HG02870 (cell line): Measurements from ENCODE around the gene WNT4.

ENCODE experiments used
- ATAC-seq: cut with Tn5 transposase; IDR thresholded peaks from one replicate; pipeline ENCODE4 v1.9.1; 2021; ENCODE audit warnings: mild to moderate bottlenecking, moderate library complexity; ENCODE audit not compliant: unreplicated experiment

The WNT4 gene

GRCh38 chr1:22132517-22133235 lies 10.2 kb downstream of the WNT4 start:
- no peak for ATAC-seq

- no peak for ATAC-seq
Measured at GRCh38 chr1:22131875-22132486, 10.9 kb downstream of the WNT4 start.

- no peak for ATAC-seq
Measured at GRCh38 chr1:22131062-22131461, 11.8 kb downstream of the WNT4 start.

GRCh38 chr1:22129501-22130117 lies 13.3 kb downstream of the WNT4 start:
- ATAC-seq: no peak

- no peak for ATAC-seq
Measured at GRCh38 chr1:22128392-22128791, 14.5 kb downstream of the WNT4 start.

- no peak for ATAC-seq
Measured at GRCh38 chr1:22127731-22128130, 15.2 kb downstream of the WNT4 start.

- no peak for ATAC-seq
Measured at GRCh38 chr1:22127248-22127647, 15.6 kb downstream of the WNT4 start.

GRCh38 chr1:22126531-22126930 lies 16.4 kb downstream of the WNT4 start:
- no peak for ATAC-seq

GRCh38 chr1:22124592-22125229 lies 18.2 kb downstream of the WNT4 start:
- ATAC-seq: no peak

GRCh38 chr1:22123901-22124404 lies 18.9 kb downstream of the WNT4 start:
- no peak for ATAC-seq

- no peak for ATAC-seq
Measured at GRCh38 chr1:22123071-22123390, 19.9 kb downstream of the WNT4 start.

GRCh38 chr1:22122273-22123070 lies 20.4 kb downstream of the WNT4 start:
- no peak for ATAC-seq

- no peak for ATAC-seq
Measured at GRCh38 chr1:22121421-22121911, 21.4 kb downstream of the WNT4 start.

- ATAC-seq: no peak
Measured at GRCh38 chr1:22120469-22120790, 22.5 kb downstream of the WNT4 start.

GRCh38 chr1:22119626-22120468 lies 23.1 kb downstream of the WNT4 start:
- no peak for ATAC-seq

GRCh38 chr1:22118291-22118992 lies 24.5 kb downstream of the WNT4 start:
- ATAC-seq: no peak

GRCh38 chr1:22117851-22118250 lies 25.0 kb downstream of the WNT4 start:
- ATAC-seq: no peak

GRCh38 chr1:22117238-22117637 lies 25.7 kb downstream of the WNT4 start:
- no peak for ATAC-seq

- ATAC-seq: no peak
Measured at GRCh38 chr1:22115286-22115685, 27.6 kb downstream of the WNT4 start.
